ENCODE results near the gene BATF.

Gene BATF

DNA sequence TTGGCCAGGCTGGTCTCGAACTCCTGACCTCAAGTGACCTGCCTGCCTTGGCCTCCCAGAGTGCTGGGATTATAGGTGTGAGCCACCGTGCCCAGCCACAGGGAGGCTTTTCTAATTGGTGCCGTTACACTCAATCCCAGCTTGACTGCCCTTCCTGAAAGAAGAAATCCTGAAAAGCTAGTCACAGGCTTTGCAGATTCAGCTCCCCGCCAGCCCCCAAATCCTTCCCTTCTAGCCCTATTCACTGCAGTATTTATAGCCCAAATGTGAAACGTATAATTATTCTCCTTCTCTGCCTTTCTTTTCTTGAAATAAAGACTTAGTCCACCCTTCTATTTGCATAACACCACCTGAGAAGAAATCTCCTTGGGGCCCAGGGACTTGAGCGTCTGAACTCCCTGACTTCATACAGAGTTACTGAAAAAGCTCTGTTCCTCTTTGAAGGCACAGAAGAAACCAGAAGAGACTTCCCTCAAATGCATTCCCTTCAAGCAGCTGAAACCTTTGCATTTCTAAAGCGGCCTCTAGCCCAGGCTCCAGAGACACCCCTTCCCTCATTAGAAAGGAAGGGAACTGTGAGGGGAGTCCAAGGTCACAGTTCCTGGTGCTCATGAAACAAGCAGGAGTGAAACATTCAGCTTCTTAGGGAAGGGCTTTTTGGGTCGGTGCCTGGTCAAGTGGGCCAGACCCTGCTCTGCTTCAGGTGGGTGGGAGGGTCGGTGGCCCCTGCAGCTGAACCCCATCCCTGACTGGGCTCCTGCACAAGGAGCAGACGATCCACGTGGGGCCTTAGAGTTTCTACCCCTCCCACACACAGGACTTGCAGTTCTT is 42.3 kb upstream of the BATF start:
- TF ChIP-seq ZBTB7A (IDR thresholded peaks at IDR 0.05; ENCODE audit: low read depth): no peak

DNA sequence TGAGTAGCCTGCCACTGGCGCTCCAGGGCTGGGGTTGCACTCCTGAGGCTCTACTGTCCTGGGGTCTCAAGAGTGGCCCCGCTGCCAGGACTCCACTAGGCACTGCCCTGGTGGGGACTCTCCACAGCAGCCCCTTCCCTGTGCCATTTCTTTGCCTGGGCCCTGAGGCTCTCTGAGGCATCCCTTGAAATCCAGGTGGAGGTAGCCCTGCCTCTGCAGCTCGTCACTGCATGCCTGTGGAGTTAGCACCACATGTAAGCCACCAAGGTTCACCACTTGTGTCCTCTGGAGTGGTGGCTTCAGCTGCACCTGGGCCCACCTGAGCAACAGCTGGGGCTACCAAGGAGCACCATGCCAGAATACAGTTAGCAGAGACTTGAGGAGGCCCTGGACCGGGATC is 39.9 kb upstream of the BATF start:
- TF ChIP-seq ZBTB7A (IDR thresholded peaks at IDR 0.05; ENCODE audit: low read depth) (no peak), TEAD4 (IDR thresholded peaks at IDR 0.05) (no peak), CREB1 (IDR thresholded peaks at IDR 0.05; ENCODE audit: low read depth) (no peak), TAF1 (IDR thresholded peaks at IDR 0.05; ENCODE audit: low read depth) (no peak), CEBPB (IDR thresholded peaks at IDR 0.05) (no peak), EP300 (IDR thresholded peaks at IDR 0.05; ENCODE audit: borderline replicate concordance) (no peak), YY1 (IDR thresholded peaks at IDR 0.05; ENCODE audit: low read depth) (no peak), EGR1 (IDR thresholded peaks at IDR 0.05) (no peak), NFIC (IDR thresholded peaks at IDR 0.05) (no peak), TCF12 (IDR thresholded peaks at IDR 0.05; ENCODE audit: low read depth) (no peak), RAD21 (IDR thresholded peaks at IDR 0.05; ENCODE audit: low read depth) (no peak), FOXM1 (IDR thresholded peaks at IDR 0.05; ENCODE audit: borderline replicate concordance, low read depth) (no peak)
- TF ChIP-seq, protein P1, sequence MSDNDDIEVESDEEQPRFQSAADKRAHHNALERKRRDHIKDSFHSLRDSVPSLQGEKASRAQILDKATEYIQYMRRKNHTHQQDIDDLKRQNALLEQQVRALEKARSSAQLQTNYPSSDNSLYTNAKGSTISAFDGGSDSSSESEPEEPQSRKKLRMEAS (IDR thresholded peaks at IDR 0.05): no peak
- TF ChIP-seq, protein P2, sequence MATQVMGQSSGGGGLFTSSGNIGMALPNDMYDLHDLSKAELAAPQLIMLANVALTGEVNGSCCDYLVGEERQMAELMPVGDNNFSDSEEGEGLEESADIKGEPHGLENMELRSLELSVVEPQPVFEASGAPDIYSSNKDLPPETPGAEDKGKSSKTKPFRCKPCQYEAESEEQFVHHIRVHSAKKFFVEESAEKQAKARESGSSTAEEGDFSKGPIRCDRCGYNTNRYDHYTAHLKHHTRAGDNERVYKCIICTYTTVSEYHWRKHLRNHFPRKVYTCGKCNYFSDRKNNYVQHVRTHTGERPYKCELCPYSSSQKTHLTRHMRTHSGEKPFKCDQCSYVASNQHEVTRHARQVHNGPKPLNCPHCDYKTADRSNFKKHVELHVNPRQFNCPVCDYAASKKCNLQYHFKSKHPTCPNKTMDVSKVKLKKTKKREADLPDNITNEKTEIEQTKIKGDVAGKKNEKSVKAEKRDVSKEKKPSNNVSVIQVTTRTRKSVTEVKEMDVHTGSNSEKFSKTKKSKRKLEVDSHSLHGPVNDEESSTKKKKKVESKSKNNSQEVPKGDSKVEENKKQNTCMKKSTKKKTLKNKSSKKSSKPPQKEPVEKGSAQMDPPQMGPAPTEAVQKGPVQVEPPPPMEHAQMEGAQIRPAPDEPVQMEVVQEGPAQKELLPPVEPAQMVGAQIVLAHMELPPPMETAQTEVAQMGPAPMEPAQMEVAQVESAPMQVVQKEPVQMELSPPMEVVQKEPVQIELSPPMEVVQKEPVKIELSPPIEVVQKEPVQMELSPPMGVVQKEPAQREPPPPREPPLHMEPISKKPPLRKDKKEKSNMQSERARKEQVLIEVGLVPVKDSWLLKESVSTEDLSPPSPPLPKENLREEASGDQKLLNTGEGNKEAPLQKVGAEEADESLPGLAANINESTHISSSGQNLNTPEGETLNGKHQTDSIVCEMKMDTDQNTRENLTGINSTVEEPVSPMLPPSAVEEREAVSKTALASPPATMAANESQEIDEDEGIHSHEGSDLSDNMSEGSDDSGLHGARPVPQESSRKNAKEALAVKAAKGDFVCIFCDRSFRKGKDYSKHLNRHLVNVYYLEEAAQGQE (IDR thresholded peaks at IDR 0.05; ENCODE audit: low read depth): no peak
- TF ChIP-seq, protein P3, sequence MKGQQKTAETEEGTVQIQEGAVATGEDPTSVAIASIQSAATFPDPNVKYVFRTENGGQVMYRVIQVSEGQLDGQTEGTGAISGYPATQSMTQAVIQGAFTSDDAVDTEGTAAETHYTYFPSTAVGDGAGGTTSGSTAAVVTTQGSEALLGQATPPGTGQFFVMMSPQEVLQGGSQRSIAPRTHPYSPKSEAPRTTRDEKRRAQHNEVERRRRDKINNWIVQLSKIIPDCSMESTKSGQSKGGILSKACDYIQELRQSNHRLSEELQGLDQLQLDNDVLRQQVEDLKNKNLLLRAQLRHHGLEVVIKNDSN (IDR thresholded peaks at IDR 0.05): no peak

DNA sequence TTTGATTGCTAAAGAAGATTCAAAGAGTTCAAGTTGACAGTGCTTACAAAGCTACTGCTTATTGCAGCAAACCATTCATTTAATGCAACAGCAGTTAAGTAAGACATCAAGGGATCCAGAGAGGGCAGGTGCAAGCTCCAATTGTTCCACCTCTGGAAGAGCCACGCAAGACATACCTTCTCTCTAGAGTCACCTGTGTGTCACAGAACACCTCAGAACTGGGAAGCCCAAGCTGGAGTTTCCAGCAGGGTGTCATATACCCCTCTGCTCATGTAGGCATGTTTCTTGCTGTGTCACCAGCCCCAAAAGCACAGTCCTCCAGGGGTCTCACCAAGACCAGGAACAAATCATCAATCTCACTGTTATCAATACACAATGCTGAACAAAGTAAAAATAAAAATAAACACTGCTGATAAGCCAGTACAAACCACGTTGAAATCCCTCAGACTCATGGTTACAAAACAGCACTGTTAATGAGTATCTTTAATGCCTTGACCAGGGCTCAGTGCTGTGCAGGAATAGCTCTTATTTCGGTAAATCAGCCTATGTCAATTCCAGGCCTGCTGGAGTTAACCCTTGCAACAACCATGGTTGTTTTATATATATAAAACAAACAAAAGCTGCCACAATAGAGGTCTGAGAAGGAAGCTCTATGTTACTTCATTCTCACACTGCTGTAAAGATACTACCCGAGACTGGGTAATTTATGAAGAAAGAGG is 37.4 kb upstream of the BATF start:
- TF ChIP-seq CEBPB (IDR thresholded peaks at IDR 0.05) (no peak), TAF1 (IDR thresholded peaks at IDR 0.05; ENCODE audit: low read depth) (no peak), FOXM1 (IDR thresholded peaks at IDR 0.05; ENCODE audit: borderline replicate concordance, low read depth) (no peak), CREB1 (IDR thresholded peaks at IDR 0.05; ENCODE audit: low read depth) (no peak), EGR1 (IDR thresholded peaks at IDR 0.05) (no peak), NFIC (IDR thresholded peaks at IDR 0.05) (no peak), TEAD4 (IDR thresholded peaks at IDR 0.05) (no peak), TCF12 (IDR thresholded peaks at IDR 0.05; ENCODE audit: low read depth) (no peak), EP300 (IDR thresholded peaks at IDR 0.05; ENCODE audit: borderline replicate concordance) (no peak), RAD21 (IDR thresholded peaks at IDR 0.05; ENCODE audit: low read depth) (no peak), YY1 (IDR thresholded peaks at IDR 0.05; ENCODE audit: low read depth) (no peak), ZBTB7A (IDR thresholded peaks at IDR 0.05; ENCODE audit: low read depth) (no peak)
- TF ChIP-seq, protein P2 (IDR thresholded peaks at IDR 0.05; ENCODE audit: low read depth): no peak
- TF ChIP-seq, protein P3 (IDR thresholded peaks at IDR 0.05): no peak
- TF ChIP-seq, protein P1 (IDR thresholded peaks at IDR 0.05): no peak

GRCh38 chr14:75486318-75486717 is 36.0 kb upstream of the BATF start:
- no peak for TF ChIP-seq FOXM1 (IDR thresholded peaks at IDR 0.05; ENCODE audit: borderline replicate concordance, low read depth)
- no peak for TF ChIP-seq TAF1 (IDR thresholded peaks at IDR 0.05; ENCODE audit: low read depth)
- no peak for TF ChIP-seq TCF12 (IDR thresholded peaks at IDR 0.05; ENCODE audit: low read depth)
- TF ChIP-seq NFIC (IDR thresholded peaks at IDR 0.05): no peak

DNA sequence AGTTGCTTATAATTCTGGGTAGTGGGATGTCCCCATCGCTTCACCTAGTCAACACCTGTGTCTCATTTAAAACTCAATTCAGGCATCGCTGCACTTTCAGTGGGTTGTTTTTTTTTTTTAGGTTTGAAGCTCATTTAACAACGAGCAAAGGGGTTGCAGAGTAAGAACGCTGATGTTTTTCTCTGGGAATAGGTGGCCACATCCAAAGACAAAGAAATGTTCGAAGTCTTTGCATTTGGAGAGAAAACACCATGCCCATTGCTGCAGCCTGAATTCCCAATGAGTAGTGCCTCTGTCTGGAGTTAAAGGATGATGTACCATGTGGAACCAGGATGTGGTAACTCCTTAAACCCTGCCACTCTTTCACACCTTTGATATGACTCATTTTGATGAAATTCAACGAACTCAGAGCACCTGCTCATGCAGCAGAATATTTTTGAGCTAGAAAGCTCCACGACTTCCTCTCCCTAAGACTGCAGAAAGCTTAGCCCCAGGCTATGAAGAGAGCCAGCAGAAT is 35.1 kb upstream of the BATF start:
- TF ChIP-seq, protein P2 (IDR thresholded peaks at IDR 0.05; ENCODE audit: low read depth): no peak
- TF ChIP-seq ZBTB7A (IDR thresholded peaks at IDR 0.05; ENCODE audit: low read depth) (no peak), EP300 (IDR thresholded peaks at IDR 0.05; ENCODE audit: borderline replicate concordance) (no peak), NFIC (IDR thresholded peaks at IDR 0.05) (no peak), TEAD4 (IDR thresholded peaks at IDR 0.05) (no peak)
- TF ChIP-seq, protein P1 (IDR thresholded peaks at IDR 0.05): peak; percentile 73; the same call in 1 of the 2 replicates
- TF ChIP-seq, protein P3 (IDR thresholded peaks at IDR 0.05): no peak

Data from Ishikawa (cell line).